Measurements from ENCODE around the gene MLIP.

DNA sequence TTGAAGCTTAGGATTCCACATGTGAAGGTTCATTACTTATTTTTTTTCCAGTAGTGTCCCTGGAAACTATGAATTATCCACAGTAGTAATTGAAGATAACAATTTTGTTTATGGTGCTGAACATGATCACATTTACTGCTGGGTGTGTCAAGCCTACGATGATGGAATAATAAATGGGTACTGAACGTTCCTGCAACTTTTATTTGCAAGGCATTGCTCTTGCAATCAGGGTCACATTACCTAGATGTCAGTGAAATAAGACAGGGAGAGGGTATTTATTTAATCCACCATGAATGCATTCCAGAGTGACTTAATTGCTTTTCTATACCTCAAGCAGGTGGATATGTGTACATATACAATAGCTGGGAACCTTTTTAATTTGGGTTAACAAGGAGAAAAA lies 27.0 kb upstream of the MLIP start:
- TF ChIP-seq SUZ12 (IDR thresholded peaks at IDR 0.05; ENCODE audit: extremely low read depth, insufficient read depth, insufficient read length) (no peak), YY1 (IDR thresholded peaks at IDR 0.05; ENCODE audit: insufficient read depth, insufficient read length) (no peak), ZNF274 (IDR thresholded peaks at IDR 0.05; ENCODE audit: low read depth, low read length) (no peak)
